Measurements from ENCODE around the gene NFAT5. TPM values are rescaled to one million over a fixed set of nuclear protein-coding genes. Genes with fewer than 3 reads are reported as not detected.

NFAT5 gene
- total and polyA plus RNA-seq, 2 donors from 2014 or later = 1.9 to 83.7 TPM

- no peak for FAIRE-seq
- intact Hi-C loops (cut with DNase I) = no loop called here
- Histone ChIP-seq H3K4me1 (ENCODE audit: control insufficient read depth in 2 of 3, insufficient read depth in 2 of 3, low read depth in 1 of 3, low read length in 3 of 3) (peaks cover 0 to 6% (median under 1%) of the 10 kb centered on the region in 3 donors), H3K4me3 (ENCODE audit: low read length in 3 of 3) (no peak overlapping the region), H3K27ac (ENCODE audit: low read depth in 2 of 2, low read length in 2 of 2) (no peak overlapping the region), H3K9me3 (ENCODE audit: control insufficient read depth in 2 of 3, insufficient read depth in 1 of 3, low read length in 3 of 3) (no peaks in the 10 kb centered on the region), H3K9ac (ENCODE audit: low read length in 3 of 3) (no peak overlapping the region), H3K27me3 (ENCODE audit: control insufficient read depth, insufficient read depth, low read length) (no peaks in the 10 kb centered on the region), H3K36me3 (ENCODE audit: control insufficient read depth in 2 of 3, insufficient read depth in 3 of 3, low read length in 3 of 3) (peaks cover 0 to 20% (median 0%) of the 10 kb centered on the region in 3 donors)
- no peak for DNase-seq
- no peak for TF ChIP-seq CTCF (IDR thresholded peaks at IDR 0.05; ENCODE audit: borderline replicate concordance, extremely low read depth, insufficient read depth)
These were observed 147.3 kb downstream of the NFAT5 start for GRCh38 chr16:69712914-69713581.

GRCh38 chr16:69717066-69717465 is 151.3 kb downstream of the NFAT5 start:
- peaks cover 0 to 19% (median 0%) of the 10 kb centered on the region in 3 donors for H3K36me3 ChIP-seq (ENCODE audit: control insufficient read depth in 2 of 3, insufficient read depth in 3 of 3, low read length in 3 of 3)
- TF ChIP-seq CTCF (IDR thresholded peaks at IDR 0.05; ENCODE audit: borderline replicate concordance, extremely low read depth, insufficient read depth) = no peak
- H3K27me3 ChIP-seq (ENCODE audit: control insufficient read depth, insufficient read depth, low read length) = no peaks in the 10 kb centered on the region
- intact Hi-C loops (cut with DNase I) = no loop called here
- no peak overlapping the region for H3K27ac ChIP-seq (ENCODE audit: low read depth in 2 of 2, low read length in 2 of 2)
- no peaks in the 10 kb centered on the region for H3K9me3 ChIP-seq (ENCODE audit: control insufficient read depth in 2 of 3, insufficient read depth in 1 of 3, low read length in 3 of 3)
- no peak overlapping the region for H3K4me3 ChIP-seq (ENCODE audit: low read length in 3 of 3)
- no peak overlapping the region for H3K9ac ChIP-seq (ENCODE audit: low read length in 3 of 3)
- no peak for FAIRE-seq
- no peak for DNase-seq
- H3K4me1 ChIP-seq (ENCODE audit: control insufficient read depth in 2 of 3, insufficient read depth in 2 of 3, low read depth in 1 of 3, low read length in 3 of 3) = no peaks in the 10 kb centered on the region

- H3K27me3 ChIP-seq (ENCODE audit: control insufficient read depth, insufficient read depth, low read length) = no peaks in the 10 kb centered on the region
- DNase-seq (no peak), FAIRE-seq (no peak)
- no peaks in the 10 kb centered on the region for H3K9me3 ChIP-seq (ENCODE audit: control insufficient read depth in 2 of 3, insufficient read depth in 1 of 3, low read length in 3 of 3)
- H3K4me1 ChIP-seq (ENCODE audit: control insufficient read depth in 2 of 3, insufficient read depth in 2 of 3, low read depth in 1 of 3, low read length in 3 of 3) = no peaks in the 10 kb centered on the region
- intact Hi-C loops (cut with DNase I) = no loop called here
- no peak overlapping the region for H3K4me3 ChIP-seq (ENCODE audit: low read length in 3 of 3)
- no peak for TF ChIP-seq CTCF (IDR thresholded peaks at IDR 0.05; ENCODE audit: borderline replicate concordance, extremely low read depth, insufficient read depth)
- no peak overlapping the region for H3K9ac ChIP-seq (ENCODE audit: low read length in 3 of 3)
- H3K36me3 ChIP-seq (ENCODE audit: control insufficient read depth in 2 of 3, insufficient read depth in 3 of 3, low read length in 3 of 3) = peaks cover 0 to 11% (median 0%) of the 10 kb centered on the region in 3 donors
- no peak overlapping the region for H3K27ac ChIP-seq (ENCODE audit: low read depth in 2 of 2, low read length in 2 of 2)
These were observed 152.5 kb downstream of the NFAT5 start for GRCh38 chr16:69718111-69718764.

All from kidney (tissue), 14 donors.